Measurements from ENCODE around the gene PKD2L2. TPM values are rescaled to one million over a fixed set of nuclear protein-coding genes. Genes with fewer than 3 reads are reported as not detected.
"Not testable (repeated sequence)": the region's sequence is repeated elsewhere in the genome, so short reads cannot be mapped to it uniquely, and the experiment has no call there.

PKD2L2 gene
- total and polyA plus RNA-seq, 2 donors from 2014 or later, result not detected

GRCh38 chr5:137862251-137862650, 27.0 kb upstream of the PKD2L2 start:
- Histone ChIP-seq H3K4me1 (ENCODE audit: control insufficient read depth in 2 of 3, insufficient read depth in 2 of 3, low read depth in 1 of 3, low read length in 3 of 3) (peaks cover 0 to 2% (median 0%) of the 10 kb centered on the region in 3 donors), H3K27me3 (ENCODE audit: control insufficient read depth, insufficient read depth, low read length) (no peaks in the 10 kb centered on the region), H3K36me3 (ENCODE audit: control insufficient read depth in 2 of 3, insufficient read depth in 3 of 3, low read length in 3 of 3) (no peaks in the 10 kb centered on the region), H3K9me3 (ENCODE audit: control insufficient read depth in 2 of 3, insufficient read depth in 1 of 3, low read length in 3 of 3) (no peaks in the 10 kb centered on the region), H3K27ac (ENCODE audit: low read depth in 2 of 2, low read length in 2 of 2) (no peak overlapping the region), H3K4me3 (ENCODE audit: low read length in 3 of 3) (no peak overlapping the region), H3K9ac (ENCODE audit: low read length in 3 of 3) (no peak overlapping the region)
- TF ChIP-seq, protein P1, sequence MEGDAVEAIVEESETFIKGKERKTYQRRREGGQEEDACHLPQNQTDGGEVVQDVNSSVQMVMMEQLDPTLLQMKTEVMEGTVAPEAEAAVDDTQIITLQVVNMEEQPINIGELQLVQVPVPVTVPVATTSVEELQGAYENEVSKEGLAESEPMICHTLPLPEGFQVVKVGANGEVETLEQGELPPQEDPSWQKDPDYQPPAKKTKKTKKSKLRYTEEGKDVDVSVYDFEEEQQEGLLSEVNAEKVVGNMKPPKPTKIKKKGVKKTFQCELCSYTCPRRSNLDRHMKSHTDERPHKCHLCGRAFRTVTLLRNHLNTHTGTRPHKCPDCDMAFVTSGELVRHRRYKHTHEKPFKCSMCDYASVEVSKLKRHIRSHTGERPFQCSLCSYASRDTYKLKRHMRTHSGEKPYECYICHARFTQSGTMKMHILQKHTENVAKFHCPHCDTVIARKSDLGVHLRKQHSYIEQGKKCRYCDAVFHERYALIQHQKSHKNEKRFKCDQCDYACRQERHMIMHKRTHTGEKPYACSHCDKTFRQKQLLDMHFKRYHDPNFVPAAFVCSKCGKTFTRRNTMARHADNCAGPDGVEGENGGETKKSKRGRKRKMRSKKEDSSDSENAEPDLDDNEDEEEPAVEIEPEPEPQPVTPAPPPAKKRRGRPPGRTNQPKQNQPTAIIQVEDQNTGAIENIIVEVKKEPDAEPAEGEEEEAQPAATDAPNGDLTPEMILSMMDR (IDR thresholded peaks at IDR 0.05; ENCODE audit: borderline replicate concordance, extremely low read depth, insufficient read depth), result no peak
- intact Hi-C loops (cut with DNase I), result no loop called here
- FAIRE-seq, result no peak
- no peak for DNase-seq

DNA sequence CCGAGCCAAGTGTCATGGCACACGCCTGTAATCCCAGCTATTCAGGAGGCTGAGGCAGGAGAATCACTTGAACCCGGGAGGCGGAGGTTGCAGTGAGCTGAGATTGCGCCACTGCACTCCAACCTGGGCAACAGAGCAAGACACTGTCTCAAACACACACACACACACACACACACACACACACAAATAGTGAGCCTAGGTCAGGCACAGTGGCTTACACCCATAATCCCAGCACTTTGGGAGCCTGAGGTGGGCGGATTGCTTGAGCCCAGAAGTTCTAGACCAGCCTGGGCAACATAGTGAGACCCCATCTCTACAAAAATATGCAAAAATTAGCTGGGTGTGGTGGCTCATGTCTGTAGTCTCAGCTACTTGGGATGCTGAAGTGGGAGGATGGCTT, 25.6 kb upstream of the PKD2L2 start:
- FAIRE-seq; H3K9me3 ChIP-seq (ENCODE audit: control insufficient read depth in 2 of 3, insufficient read depth in 1 of 3, low read length in 3 of 3); intact Hi-C loops (cut with DNase I): not testable (repeated sequence)

GRCh38 chr5:137866541-137867388, 22.5 kb upstream of the PKD2L2 start:
- Histone ChIP-seq H3K27ac (ENCODE audit: low read depth in 2 of 2, low read length in 2 of 2) (no peak overlapping the region), H3K9me3 (ENCODE audit: control insufficient read depth in 2 of 3, insufficient read depth in 1 of 3, low read length in 3 of 3) (no peaks in the 10 kb centered on the region), H3K9ac (ENCODE audit: low read length in 3 of 3) (no peak overlapping the region), H3K4me3 (ENCODE audit: low read length in 3 of 3) (no peak overlapping the region), H3K27me3 (ENCODE audit: control insufficient read depth, insufficient read depth, low read length) (no peaks in the 10 kb centered on the region), H3K36me3 (ENCODE audit: control insufficient read depth in 2 of 3, insufficient read depth in 3 of 3, low read length in 3 of 3) (no peaks in the 10 kb centered on the region), H3K4me1 (ENCODE audit: control insufficient read depth in 2 of 3, insufficient read depth in 2 of 3, low read depth in 1 of 3, low read length in 3 of 3) (no peaks in the 10 kb centered on the region)
- DNase-seq (no peak), FAIRE-seq (no peak)
- TF ChIP-seq, protein P1 (IDR thresholded peaks at IDR 0.05; ENCODE audit: borderline replicate concordance, extremely low read depth, insufficient read depth), result no peak
- intact Hi-C loops (cut with DNase I), result no loop called here

More for the DNA sequence above, 25.6 kb upstream of the PKD2L2 start:
- H3K27ac ChIP-seq (ENCODE audit: low read depth in 2 of 2, low read length in 2 of 2); H3K36me3 ChIP-seq (ENCODE audit: control insufficient read depth in 2 of 3, insufficient read depth in 3 of 3, low read length in 3 of 3); H3K4me3 ChIP-seq (ENCODE audit: low read length in 3 of 3); H3K4me1 ChIP-seq (ENCODE audit: control insufficient read depth in 2 of 3, insufficient read depth in 2 of 3, low read depth in 1 of 3, low read length in 3 of 3); DNase-seq; H3K9ac ChIP-seq (ENCODE audit: low read length in 3 of 3); H3K27me3 ChIP-seq (ENCODE audit: control insufficient read depth, insufficient read depth, low read length): not testable (repeated sequence)

DNA sequence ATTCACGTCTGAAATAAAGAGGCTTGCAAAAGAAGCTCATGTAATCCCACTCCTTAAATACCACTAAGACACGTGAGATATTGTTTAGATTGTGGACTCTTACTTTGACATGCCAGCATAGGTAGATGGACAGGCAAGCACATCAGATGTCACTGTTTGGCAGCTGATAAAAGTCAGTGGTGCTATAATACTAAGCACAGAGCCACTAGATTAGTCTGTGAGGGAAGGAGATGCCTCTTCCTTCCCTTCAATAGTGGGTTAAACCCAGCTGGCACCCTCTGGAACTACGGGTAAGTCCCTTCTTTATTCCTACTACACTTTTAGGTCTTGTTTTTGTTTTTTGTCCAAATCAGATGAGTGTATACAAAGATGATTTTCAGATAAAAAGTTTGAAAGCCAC, 21.6 kb upstream of the PKD2L2 start, which contains the start of gene MYOT:
TSS of gene MYOT (plus strand) at position 197 of the 400 bp plus-strand sequence. CDS start 2,792 bp downstream, outside the sequence.
- DNase-seq (no peak), FAIRE-seq (no peak)
- intact Hi-C loops (cut with DNase I), result no loop called here
- Histone ChIP-seq H3K36me3 (ENCODE audit: control insufficient read depth in 2 of 3, insufficient read depth in 3 of 3, low read length in 3 of 3) (no peaks in the 10 kb centered on the region), H3K9me3 (ENCODE audit: control insufficient read depth in 2 of 3, insufficient read depth in 1 of 3, low read length in 3 of 3) (no peaks in the 10 kb centered on the region), H3K27ac (ENCODE audit: low read depth in 2 of 2, low read length in 2 of 2) (no peak within 1 kb of the TSS), H3K4me1 (ENCODE audit: control insufficient read depth in 2 of 3, insufficient read depth in 2 of 3, low read depth in 1 of 3, low read length in 3 of 3) (no peaks in the 10 kb centered on the region), H3K27me3 (ENCODE audit: control insufficient read depth, insufficient read depth, low read length) (no peaks in the 10 kb centered on the region), H3K4me3 (ENCODE audit: low read length in 3 of 3) (no peak within 1 kb of the TSS), H3K9ac (ENCODE audit: low read length in 3 of 3) (no peak within 1 kb of the TSS)
- TF ChIP-seq, protein P1 (IDR thresholded peaks at IDR 0.05; ENCODE audit: borderline replicate concordance, extremely low read depth, insufficient read depth), result no peak

Measured in kidney (tissue), 14 donors.